GM13977 (cell line): ENCODE results near the gene TMEM37.

Source experiments
- DNase-seq: peaks from one replicate; pipeline ENCODE4 v3.0.0; 2012; ENCODE audit warnings: low spot score
- in situ Hi-C: fragments of 300-500 bp; cut with MboI; formaldehyde crosslinking; loops from one replicate; pipeline ENCODE4 v1.12.0; 2022; ENCODE audit warnings: low sequenced_read_pairs, low pct_unique_long_range_greater_than_20kb, mixed read lengths, inconsistent platforms; ENCODE audit not compliant: unreplicated experiment
- TF ChIP-seq, protein P1 (sequence below): IDR thresholded peaks from 2 replicates; pipeline ENCODE4 v1.5.1; 2012; ENCODE audit warnings: mild to moderate bottlenecking, control low read depth; ENCODE audit not compliant: insufficient read depth; ENCODE audit errors: extremely low read depth, missing control alignments

TMEM37 gene

GRCh38 chr2:119451336-119452050 lies 19.8 kb downstream of the TMEM37 start:
- no peak for DNase-seq
- in situ Hi-C loops, result no loop called here
- TF ChIP-seq, protein P1, sequence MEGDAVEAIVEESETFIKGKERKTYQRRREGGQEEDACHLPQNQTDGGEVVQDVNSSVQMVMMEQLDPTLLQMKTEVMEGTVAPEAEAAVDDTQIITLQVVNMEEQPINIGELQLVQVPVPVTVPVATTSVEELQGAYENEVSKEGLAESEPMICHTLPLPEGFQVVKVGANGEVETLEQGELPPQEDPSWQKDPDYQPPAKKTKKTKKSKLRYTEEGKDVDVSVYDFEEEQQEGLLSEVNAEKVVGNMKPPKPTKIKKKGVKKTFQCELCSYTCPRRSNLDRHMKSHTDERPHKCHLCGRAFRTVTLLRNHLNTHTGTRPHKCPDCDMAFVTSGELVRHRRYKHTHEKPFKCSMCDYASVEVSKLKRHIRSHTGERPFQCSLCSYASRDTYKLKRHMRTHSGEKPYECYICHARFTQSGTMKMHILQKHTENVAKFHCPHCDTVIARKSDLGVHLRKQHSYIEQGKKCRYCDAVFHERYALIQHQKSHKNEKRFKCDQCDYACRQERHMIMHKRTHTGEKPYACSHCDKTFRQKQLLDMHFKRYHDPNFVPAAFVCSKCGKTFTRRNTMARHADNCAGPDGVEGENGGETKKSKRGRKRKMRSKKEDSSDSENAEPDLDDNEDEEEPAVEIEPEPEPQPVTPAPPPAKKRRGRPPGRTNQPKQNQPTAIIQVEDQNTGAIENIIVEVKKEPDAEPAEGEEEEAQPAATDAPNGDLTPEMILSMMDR, result no peak

GRCh38 chr2:119453972-119454593 lies 22.4 kb downstream of the TMEM37 start:
- in situ Hi-C loops, result no loop called here
- TF ChIP-seq, protein P1, result no peak
- no peak for DNase-seq

- TF ChIP-seq, protein P1, result no peak
- no peak for DNase-seq
- in situ Hi-C loops, result no loop called here
Observed at GRCh38 chr2:119455066-119455718, 23.5 kb downstream of the TMEM37 start.

- DNase-seq, result no peak
- TF ChIP-seq, protein P1, result no peak
- in situ Hi-C loops, result no loop called here
Observed at GRCh38 chr2:119460076-119460475, 28.4 kb downstream of the TMEM37 start.

DNA sequence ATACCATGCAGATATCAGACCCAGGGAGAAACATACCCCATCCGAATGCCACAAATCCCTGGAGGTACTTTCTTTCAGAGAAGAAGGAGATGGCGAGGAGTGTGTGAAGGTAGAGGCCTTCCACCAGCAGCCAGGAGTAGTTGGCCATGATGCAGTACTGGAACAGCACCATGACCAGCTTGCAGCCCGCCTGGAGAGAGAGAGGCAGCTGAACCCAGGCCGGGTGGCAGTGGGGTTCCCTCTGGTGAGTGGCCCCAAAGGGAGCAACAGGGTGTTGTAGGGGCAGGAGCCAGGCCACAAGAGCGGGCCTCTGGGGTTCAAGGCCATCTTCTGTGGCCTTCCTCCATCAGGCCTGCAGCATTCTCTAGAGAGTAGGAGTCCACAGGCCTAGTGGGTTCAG lies 30.2 kb downstream of the TMEM37 start:
- TF ChIP-seq, protein P1, result no peak
- no peak for DNase-seq
- in situ Hi-C loops, result no loop called here

GRCh38 chr2:119462574-119462973 lies 30.9 kb downstream of the TMEM37 start:
- DNase-seq, result no peak
- in situ Hi-C loops, result no loop called here

More at GRCh38 chr2:119462574-119462973, 30.9 kb downstream of the TMEM37 start:
- TF ChIP-seq, protein P1, result no peak
